Measurements from ENCODE around the gene RMRP.
"Not testable (repeated sequence)": the region's sequence is repeated elsewhere in the genome, so short reads cannot be mapped to it uniquely, and the experiment has no call there.

The RMRP gene

GRCh38 chr9:35640431-35640830 lies 17.4 kb downstream of the RMRP start:
- DNase-seq: not testable (repeated sequence)

DNA sequence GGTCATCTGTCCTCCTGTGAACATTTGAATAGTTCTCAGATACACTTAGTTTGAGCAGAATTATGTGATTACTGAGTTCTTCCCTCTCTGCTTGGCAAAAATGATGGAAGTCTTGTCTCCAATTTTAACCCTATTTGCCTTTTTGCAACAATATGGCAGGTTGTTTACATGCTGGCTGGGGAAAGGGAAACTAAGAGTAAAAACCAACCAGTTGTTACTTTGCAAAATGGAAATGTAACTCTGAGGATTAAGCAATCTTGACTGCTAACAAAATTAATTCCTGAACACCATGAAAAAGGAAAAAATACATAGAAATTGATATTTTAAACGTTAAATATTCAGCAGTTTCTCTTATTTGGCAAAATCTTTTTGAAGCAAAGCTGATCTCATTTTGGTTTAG lies 18.2 kb downstream of the RMRP start:
- no peak for DNase-seq

DNA sequence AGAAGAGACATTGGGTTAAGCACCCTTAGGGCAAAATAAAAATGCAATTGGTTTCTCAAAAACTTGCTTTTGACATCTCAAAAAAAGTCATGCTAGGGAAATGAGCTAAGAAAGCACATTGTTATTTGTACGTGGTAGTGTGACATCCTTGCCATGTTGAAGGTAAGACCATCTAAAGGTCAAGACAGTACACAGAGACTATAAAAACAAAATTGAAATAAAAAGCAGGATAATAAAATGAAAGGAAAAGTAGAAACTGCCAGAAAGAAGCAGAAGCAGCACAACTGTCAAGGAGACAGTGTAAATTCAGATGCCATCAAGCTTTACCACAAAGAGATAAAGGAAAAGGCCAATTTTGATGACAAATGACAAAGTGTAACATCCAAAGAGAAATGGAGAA lies 18.6 kb downstream of the RMRP start:
- DNase-seq: not testable (repeated sequence)

DNA sequence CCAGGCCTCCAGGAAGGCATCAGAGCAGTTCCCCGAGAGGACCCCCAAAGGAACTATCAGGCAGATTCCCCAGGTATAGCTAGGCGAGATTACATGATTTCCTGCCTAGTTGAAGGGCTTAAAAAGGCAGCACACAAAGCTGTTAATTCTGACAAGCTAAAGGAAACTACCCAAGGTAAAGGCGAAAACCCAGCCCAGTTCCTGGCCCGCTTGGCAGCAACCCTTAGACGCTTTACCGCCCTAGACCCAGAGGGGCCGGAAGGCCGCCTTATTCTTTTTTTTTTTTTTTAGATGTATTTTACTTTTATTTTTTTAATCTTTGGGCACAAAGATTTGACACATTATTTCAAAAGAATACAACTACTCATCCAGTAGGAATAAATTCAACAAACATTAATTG lies 19.1 kb downstream of the RMRP start:
- DNase-seq: not testable (repeated sequence)

- DNase-seq: not testable (repeated sequence)
Observed at GRCh38 chr9:35637427-35637955, 20.3 kb downstream of the RMRP start.

- DNase-seq: not testable (repeated sequence)
Observed at GRCh38 chr9:35636877-35637246, 21.0 kb downstream of the RMRP start.

DNA sequence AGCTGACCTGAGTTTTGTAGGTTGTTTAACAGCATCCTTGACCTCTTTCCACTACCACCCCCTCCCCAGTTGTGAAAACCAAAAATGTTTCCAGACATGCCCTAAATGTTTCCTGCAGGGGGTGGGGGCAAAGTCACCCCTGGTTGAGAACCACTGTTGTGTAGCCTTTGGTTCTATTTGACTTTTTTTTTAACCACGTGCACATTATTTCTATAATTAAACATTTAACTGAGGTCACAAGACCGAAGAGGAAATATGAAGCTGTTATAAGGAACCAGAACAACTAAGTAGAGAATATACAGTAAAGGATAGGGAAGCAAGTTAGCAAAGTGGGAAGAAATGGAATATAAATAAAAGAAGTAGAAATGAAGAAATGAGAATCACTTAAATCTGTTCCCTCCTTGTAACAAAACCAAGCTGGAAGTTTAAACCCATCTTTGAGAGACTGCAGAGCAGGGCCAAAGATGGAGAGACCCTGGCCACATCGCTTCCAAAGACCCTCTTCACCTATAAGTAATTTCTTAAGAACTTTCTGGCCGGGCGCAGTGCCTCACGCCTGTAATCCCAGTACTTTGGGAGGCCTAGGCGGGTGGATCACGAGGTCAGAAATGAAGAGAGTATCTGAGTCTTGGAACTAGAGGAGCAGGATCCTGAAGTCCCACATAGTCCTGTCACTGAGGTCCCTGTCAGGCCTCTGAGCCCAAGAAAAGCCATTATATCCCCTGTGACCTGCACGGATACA lies 21.5 kb downstream of the RMRP start:
- no peak for DNase-seq

GRCh38 chr9:35635730-35636129 lies 22.1 kb downstream of the RMRP start:
- DNase-seq: no peak

DNA sequence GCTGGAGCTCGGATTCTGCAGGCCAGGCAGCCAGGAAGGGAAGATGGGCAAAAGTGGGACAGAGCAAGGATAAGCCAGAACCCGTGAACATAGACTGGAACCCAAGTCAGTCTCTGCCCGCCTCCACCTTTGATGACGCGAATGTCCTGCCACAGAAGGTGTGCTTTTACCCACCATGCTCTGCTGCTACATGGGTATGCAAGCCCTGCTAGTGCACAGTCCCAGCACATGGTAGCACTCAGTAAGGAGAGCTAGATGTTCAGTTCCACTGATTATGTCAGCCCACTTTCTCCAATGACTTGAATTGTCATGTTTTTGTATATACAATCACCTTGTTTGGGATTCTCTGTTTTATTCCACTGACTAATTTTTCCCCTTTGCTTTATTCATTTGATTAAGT lies 28.2 kb downstream of the RMRP start:
- DNase-seq: no peak

GRCh38 chr9:35628389-35628991 lies 29.3 kb downstream of the RMRP start:
- no peak for DNase-seq

GRCh38 chr9:35627575-35627974 lies 30.2 kb downstream of the RMRP start:
- DNase-seq: no peak

DNA sequence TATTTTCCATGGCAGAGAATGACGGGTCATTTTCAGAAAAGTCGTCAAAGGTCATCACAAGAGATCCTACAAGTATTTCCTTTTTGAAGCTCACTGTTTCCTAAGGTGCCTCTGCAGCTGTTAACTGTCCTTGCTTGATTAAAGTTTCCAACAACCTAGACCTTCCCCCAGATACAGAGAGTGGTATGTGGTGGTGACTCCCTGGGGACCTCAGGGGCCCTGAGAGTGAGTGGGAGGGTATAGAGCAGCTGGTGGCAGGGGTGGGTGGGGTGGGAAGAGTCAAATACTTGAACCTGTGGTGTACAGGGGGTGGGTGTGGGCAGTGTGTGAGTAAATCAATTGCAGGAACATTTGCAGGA lies 38.0 kb downstream of the RMRP start:
- no peak for DNase-seq

DNA sequence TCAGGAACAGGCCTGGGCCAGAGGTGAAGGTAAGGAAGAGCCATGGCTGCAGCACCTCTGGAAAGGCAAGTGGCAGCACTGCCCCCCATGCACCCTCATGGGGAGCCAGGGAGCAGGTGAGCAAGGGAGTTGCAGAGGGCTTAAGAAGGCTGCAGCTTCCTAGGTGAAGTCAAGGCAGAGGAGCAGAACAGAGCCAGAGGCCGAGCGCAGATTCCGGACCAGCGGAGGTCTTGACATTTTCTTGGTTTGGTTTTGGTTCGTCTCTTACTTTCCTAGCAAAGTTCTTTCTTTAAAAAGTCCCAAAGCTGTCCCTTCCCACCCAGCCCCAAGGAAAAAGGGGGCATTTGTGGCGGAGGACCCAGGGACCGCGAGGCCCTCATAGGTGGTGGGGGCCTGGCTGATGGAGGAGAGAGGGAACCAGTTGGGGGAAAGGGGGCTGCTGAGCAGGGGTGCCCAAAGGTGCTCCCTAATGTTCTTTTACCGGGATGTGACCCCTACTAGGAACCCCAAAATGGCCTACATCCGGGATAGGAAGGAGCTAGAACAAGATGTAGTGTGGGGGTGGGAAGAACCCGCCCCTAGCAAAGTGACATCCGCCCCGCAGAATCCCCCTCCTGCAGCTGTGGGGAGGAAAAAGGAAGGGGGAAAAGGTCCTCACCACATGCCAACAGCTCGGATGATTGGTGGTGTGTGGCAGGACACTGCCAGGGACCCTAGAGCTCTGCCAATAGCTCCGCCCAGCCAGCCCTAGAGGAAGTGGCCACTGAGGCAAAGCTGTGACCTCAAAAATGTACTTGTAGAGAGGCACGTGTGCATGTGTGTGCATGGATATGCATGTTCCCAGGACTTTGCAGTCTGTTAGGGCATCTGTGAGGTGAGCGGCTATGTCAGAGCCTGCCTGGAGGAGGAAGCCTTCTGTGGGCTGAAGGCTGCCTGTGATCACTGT lies 38.7 kb downstream of the RMRP start:
- DNase-seq: peak; percentile 60

- DNase-seq: no peak
Observed at GRCh38 chr9:35618325-35618727, 39.5 kb downstream of the RMRP start, which contains the start of gene CD72. Gene CD72 (minus strand): TSS chr9:35618413. CDS start chr9:35618303, 110 bp downstream.

DNA sequence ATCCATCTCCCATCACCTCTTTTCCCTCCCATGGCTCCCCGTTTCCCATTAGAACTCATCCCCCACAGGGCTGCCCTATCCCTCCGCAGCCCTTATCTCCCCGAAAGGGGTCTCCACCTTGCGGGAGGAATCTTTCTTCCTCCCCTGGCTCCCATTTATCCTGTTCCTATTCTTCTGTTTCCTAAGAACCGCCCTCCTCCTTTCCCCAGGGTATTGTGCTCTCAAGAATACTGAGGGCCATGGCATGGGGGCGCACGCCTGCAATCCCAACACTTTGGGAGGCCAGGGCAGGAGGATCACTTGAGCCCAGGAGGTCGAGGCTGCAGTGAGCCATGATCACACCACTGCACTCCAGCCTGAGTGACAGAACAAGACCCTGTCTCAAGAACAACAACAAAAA lies 40.3 kb downstream of the RMRP start:
- no peak for DNase-seq

DNA sequence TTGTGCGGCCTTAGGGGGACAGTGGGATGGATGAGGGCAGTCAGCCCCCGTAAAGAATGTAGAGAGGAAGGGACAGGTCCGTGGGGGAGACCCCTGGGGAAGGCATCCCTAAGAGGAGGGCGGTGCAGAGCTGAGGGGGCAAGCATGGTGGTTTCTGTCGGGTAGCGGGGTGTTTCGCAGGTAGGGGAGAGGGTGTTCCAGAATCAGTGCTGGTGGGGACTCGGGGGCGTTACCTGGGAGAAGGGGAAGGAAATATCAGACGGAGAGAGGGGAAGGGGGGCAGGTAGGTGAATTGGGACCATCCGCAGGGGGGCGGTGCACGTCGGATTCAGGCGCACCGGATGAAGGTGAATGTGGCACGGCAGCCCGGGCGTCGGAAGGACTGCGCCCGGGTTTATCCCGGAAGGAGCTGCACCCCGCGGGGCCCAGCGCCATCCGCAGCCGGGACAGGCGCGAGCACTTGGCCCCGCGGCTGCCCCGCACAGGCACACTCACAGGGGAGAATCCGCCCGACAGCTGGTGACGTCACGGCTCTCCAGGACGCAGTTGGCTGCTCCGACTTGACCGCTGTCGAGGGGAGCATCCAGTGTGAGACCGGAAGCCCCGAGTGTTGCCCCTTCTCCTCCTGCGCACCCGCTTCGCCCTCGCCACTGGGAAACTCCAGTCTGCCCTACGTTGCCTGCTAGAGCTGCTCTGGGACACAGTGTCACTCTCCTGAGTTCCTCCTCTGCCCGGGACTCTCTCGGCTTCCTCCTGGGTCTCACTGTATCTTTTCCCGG lies 40.9 kb downstream of the RMRP start:
- peak; percentile 76 for DNase-seq

- no peak for DNase-seq
Observed at GRCh38 chr9:35615981-35616680, 41.7 kb downstream of the RMRP start.

GRCh38 chr9:35612843-35613242 lies 45.0 kb downstream of the RMRP start:
- DNase-seq: no peak

- not testable (repeated sequence) for DNase-seq
Observed at GRCh38 chr9:35612066-35612465, 45.8 kb downstream of the RMRP start.

- no peak for DNase-seq
Observed at GRCh38 chr9:35611230-35611797, 46.5 kb downstream of the RMRP start.

DNA sequence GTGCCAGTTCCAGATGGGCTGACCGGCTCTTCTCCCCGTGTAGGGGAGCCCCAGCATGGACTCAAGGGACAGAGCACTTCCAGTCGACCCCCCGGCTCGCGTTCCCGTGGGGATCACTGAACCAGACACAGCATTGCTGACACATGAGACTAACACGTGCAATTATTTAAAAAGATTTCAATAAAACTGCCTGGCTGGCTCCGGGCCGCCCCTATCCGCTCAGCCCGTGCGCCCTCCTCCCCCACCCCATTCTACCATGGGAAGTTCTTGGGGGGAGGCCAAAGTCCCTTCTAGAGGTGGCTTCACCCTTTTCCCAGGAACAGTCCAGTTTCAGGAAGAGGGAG lies 48.0 kb downstream of the RMRP start:
- DNase-seq: no peak

All from femur (tissue), 1 donor.